SK-N-SH (cell line): ENCODE data around the gene BLVRA. TPM values are rescaled to one million over a fixed set of nuclear protein-coding genes. Genes with fewer than 3 reads are reported as not detected.

Source experiments
- CTCF ChIA-PET: fragments of 300-600, 350-600 bp; formaldehyde crosslinking; extraction: SDS; loops from one replicate; lab custom pipeline; 2021; lab: Yijun Ruan, JAX
- POLR2A ChIA-PET: fragments of 350-600 bp; sonication (Branson Sonifier 250); formaldehyde crosslinking; extraction: SDS; loops from one replicate; lab custom pipeline; 2020; ENCODE audit warnings: antibody characterized with exemption, inconsistent platforms; lab: Yijun Ruan, JAX
- DNase-seq: peaks from one replicate; pipeline ENCODE4 v3.0.0; 2012
- H2AFZ ChIP-seq: fragments of 200-600 bp; sonication (generic); 2 replicates; pipeline ENCODE4 v1.8.1; 2016; ENCODE audit warnings: antibody characterized with exemption, mild to moderate bottlenecking, low read depth
- H3F3A ChIP-seq: fragments of 200-600 bp; sonication (generic); replicated peaks from 2 replicates; pipeline ENCODE3; 2016; ENCODE audit warnings: antibody characterized with exemption, mild to moderate bottlenecking; ENCODE audit not compliant: insufficient read depth
- H3K27ac ChIP-seq, 2 experiments: fragments of 200-500 bp in 1 of 2; fragments of 200-600 bp in 1 of 2; sonication (Bioruptor generic) in 1 of 2; sonication (generic), shearing (Covaris generic) in 1 of 2; 2 replicates each; pipeline versions ENCODE4 v1.5.1 to v1.6.1; 2014 to 2016; ENCODE audit warnings: low read depth in 2 of 2, inconsistent platforms in 1 of 2, low read length in 1 of 2, mild to moderate bottlenecking in 1 of 2, mixed read lengths in 1 of 2
- H3K27me3 ChIP-seq: fragments of 200-600 bp; sonication (generic), shearing (Covaris generic); 2 replicates; pipeline ENCODE4 v1.6.1; 2016; ENCODE audit warnings: mixed run types; ENCODE audit not compliant: insufficient read depth
- H3K36me3 ChIP-seq, 2 experiments: fragments of 200-500 bp in 1 of 2; fragments of 200-600 bp in 1 of 2; sonication (Bioruptor generic) in 1 of 2; sonication (generic) in 1 of 2; replicated peaks in 1 of 2; 2 replicates each; pipeline versions ENCODE3 to v1.5.1; 2014 to 2016; ENCODE audit warnings: low read length in 1 of 2, mild to moderate bottlenecking in 1 of 2; ENCODE audit not compliant: insufficient read depth in 2 of 2, control insufficient read depth in 1 of 2
- H3K4me1 ChIP-seq, 2 experiments: fragments of 200-500 bp in 1 of 2; fragments of 200-600 bp in 1 of 2; sonication (Bioruptor generic) in 1 of 2; sonication (generic), shearing (Covaris generic) in 1 of 2; 2 replicates each; pipeline versions ENCODE4 v1.5.1 to v1.6.1; 2014 to 2016; ENCODE audit warnings: low read depth in 1 of 2, low read length in 1 of 2, mixed run types in 1 of 2; ENCODE audit not compliant: insufficient read depth in 2 of 2, control insufficient read depth in 1 of 2
- H3K4me2 ChIP-seq: fragments of 200-600 bp; sonication (generic), shearing (Covaris generic); 2 replicates; pipeline ENCODE4 v1.6.1; 2017; ENCODE audit warnings: mixed run types
- H3K4me3 ChIP-seq, 2 experiments: fragments of 200-500 bp in 1 of 2; fragments of 200-600 bp in 1 of 2; sonication (Bioruptor generic) in 1 of 2; sonication (generic), shearing (Covaris generic) in 1 of 2; 2 replicates each; pipeline versions ENCODE4 v1.5.1 to v1.8.1; 2014 to 2016; ENCODE audit warnings: low read depth in 2 of 2, inconsistent platforms in 1 of 2, low read length in 1 of 2, mild to moderate bottlenecking in 1 of 2, mixed read lengths in 1 of 2, moderate library complexity in 1 of 2
- H3K79me2 ChIP-seq: fragments of 200-600 bp; sonication (generic); 2 replicates; pipeline ENCODE4 v1.8.1; 2017; ENCODE audit warnings: mild to moderate bottlenecking; ENCODE audit not compliant: insufficient read depth
- H3K9ac ChIP-seq: fragments of 200-600 bp; sonication (generic); 2 replicates; pipeline ENCODE4 v1.6.1; 2017; ENCODE audit warnings: mixed run types
- H3K9me2 ChIP-seq: fragments of 200-600 bp; sonication (generic); 2 replicates; pipeline ENCODE4 v1.6.1; 2017; ENCODE audit warnings: mixed run types
- H3K9me3 ChIP-seq: fragments of 200-600 bp; sonication (generic); 2 replicates; pipeline ENCODE4 v1.6.1; 2017; ENCODE audit warnings: mixed run types, mild to moderate bottlenecking, moderate library complexity
- H4K20me1 ChIP-seq: fragments of 200-600 bp; sonication (generic); 2 replicates; pipeline ENCODE4 v1.6.1; 2017; ENCODE audit warnings: mild to moderate bottlenecking, mixed run types; ENCODE audit not compliant: insufficient read depth
- CHD2 ChIP-seq: fragments of 150-350 bp; IDR thresholded peaks from 2 replicates; pipeline ENCODE4 v1.6.1; 2018; ENCODE audit warnings: low read length; ENCODE audit not compliant: partially characterized antibody
- ELF1 ChIP-seq: IDR thresholded peaks from 2 replicates; pipeline ENCODE4 v1.4.0; 2012
- EP300 ChIP-seq, 2 experiments: IDR thresholded peaks; 2 replicates each; pipeline versions ENCODE4 v1.4.0 to v1.6.1; 2012; ENCODE audit warnings: borderline replicate concordance in 1 of 2, low read depth in 1 of 2, low read length in 1 of 2
- FOSL2 ChIP-seq: IDR thresholded peaks from 2 replicates; pipeline ENCODE4 v1.4.0; 2012; ENCODE audit warnings: low read depth, mild to moderate bottlenecking, moderate library complexity, borderline replicate concordance
- FOXM1 ChIP-seq: IDR thresholded peaks from 2 replicates; pipeline ENCODE4 v1.4.0; 2012; ENCODE audit warnings: low read depth, mild to moderate bottlenecking
- GATA2 ChIP-seq: sonication (generic); formaldehyde crosslinking; IDR thresholded peaks from 2 replicates; pipeline ENCODE4 v1.5.0; 2020; ENCODE audit warnings: mild to moderate bottlenecking, missing genetic modification reagents
- JUND ChIP-seq: IDR thresholded peaks from 2 replicates; pipeline ENCODE4 v1.4.0; 2012
- NFIC ChIP-seq: IDR thresholded peaks from 2 replicates; pipeline ENCODE4 v1.4.0; 2012; ENCODE audit warnings: borderline replicate concordance
- RCOR1 ChIP-seq: fragments of 150-350 bp; IDR thresholded peaks from 2 replicates; pipeline ENCODE4 v1.6.1; 2017; ENCODE audit warnings: antibody characterized with exemption, low read length
- RFX5 ChIP-seq: IDR thresholded peaks from 2 replicates; pipeline ENCODE4 v1.6.1; 2012; ENCODE audit warnings: mild to moderate bottlenecking, improper control_type of control experiment, low read length
- TEAD4 ChIP-seq: IDR thresholded peaks from 2 replicates; pipeline ENCODE4 v1.4.0; 2012; ENCODE audit warnings: mild to moderate bottlenecking, borderline replicate concordance; ENCODE audit not compliant: insufficient read depth
- YY1 ChIP-seq: IDR thresholded peaks from 2 replicates; pipeline ENCODE4 v1.4.0; 2012; ENCODE audit warnings: low read depth, mild to moderate bottlenecking
- WGBS: methylation state at CpG from one replicate; pipeline ENCODE4 v1.1.6; 2017; ENCODE audit warnings: low lambda C conversion rate; 5-methylcytosine and 5-hydroxymethylcytosine counted together
- polyA plus RNA-seq, 3 experiments: library from polyadenylated mRNA; depleted of rRNA; stranded (reverse); fragments of >200 nt; gene quantifications; 2 replicates each; pipeline ENCODE4 v1.2.3, GENCODE V29; 2012
- TF ChIP-seq, protein P1 (sequence below): fragments of 200-600 bp; sonication (generic); IDR thresholded peaks from 2 replicates; pipeline ENCODE4 v1.6.1; 2017; ENCODE audit warnings: antibody characterized with exemption, mild to moderate bottlenecking, moderate library complexity
- TF ChIP-seq, protein P2 (sequence below): fragments of 150-350 bp; IDR thresholded peaks from 2 replicates; pipeline ENCODE4 v1.6.1; 2016; ENCODE audit warnings: mild to moderate bottlenecking, low read depth, low read length
- TF ChIP-seq, protein P3 (sequence below): IDR thresholded peaks from 2 replicates; pipeline ENCODE4 v1.4.0; 2012; ENCODE audit warnings: low read depth, borderline replicate concordance

Gene BLVRA
- polyA plus RNA-seq, 1 of the 3 experiments (the other 2 are of a cell fraction) = 123 TPM

DNA sequence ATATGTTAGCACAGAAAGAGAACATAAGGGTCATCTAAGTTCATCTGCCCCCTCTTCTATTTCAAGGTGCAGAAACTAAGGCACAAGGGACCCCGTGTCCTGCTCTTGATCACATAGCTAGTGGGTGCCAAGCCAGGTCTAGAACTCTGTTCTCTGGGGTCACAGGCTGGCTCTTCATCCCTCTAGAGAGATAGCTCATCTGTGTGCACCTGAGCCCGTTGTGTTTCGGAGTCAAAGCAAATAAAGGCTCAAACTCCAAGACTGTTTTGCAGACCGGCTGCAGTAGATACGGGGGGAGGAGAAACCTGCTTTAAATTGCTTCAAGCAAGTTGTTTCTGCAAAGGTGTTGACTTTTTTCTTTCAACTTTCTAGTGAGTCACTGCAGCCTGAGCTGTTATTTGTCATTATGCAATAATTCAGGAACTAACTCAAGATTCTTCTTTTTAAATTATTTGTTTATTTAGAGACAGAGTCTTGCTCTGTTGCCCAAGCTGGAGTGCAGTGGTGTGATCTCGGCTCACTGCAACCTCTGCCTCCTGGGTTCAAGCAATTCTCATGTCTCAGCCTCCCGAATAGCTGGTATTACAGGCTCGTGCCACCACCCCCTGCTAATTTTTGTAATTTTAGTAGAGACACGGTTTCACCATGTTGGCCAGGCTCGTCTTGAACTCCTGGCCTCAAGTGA is 6.5 kb downstream of the BLVRA start:
- TF ChIP-seq RCOR1 = no peak
- TF ChIP-seq YY1 = no peak
- no peak for TF ChIP-seq RFX5
- Histone ChIP-seq H3K27ac (no peak overlapping the region), H2AFZ (no peak overlapping the region), H3K4me1 (peaks cover 14 to 32% of the 10 kb centered on the region in 2 experiments; a peak in 3 of 4 replicates), H3K9ac (no peak overlapping the region), H3K4me3 (no peak overlapping the region), H3K79me2 (peaks cover 39% of the 10 kb centered on the region), H3K4me2 (no peak overlapping the region), H3F3A (no peaks in the 10 kb centered on the region), H4K20me1 (no peaks in the 10 kb centered on the region), H3K36me3 (peaks cover 3 to 11% of the 10 kb centered on the region in 2 experiments), H3K9me2 (no peaks in the 10 kb centered on the region), H3K9me3 (no peaks in the 10 kb centered on the region), H3K27me3 (no peaks in the 10 kb centered on the region)
- ChIA-PET POLR2A (no interaction called here), CTCF (interaction anchor here (1.1 to 3.7 kb wide), 5 partner anchors 17 to 182 kb away, joined by 3 to 19 read pairs (median 4); partner anchors contain the start of gene STK17A)
- no peak for DNase-seq
- 83% methylated on average over 10 of the region's 10 CpGs for WGBS

DNA sequence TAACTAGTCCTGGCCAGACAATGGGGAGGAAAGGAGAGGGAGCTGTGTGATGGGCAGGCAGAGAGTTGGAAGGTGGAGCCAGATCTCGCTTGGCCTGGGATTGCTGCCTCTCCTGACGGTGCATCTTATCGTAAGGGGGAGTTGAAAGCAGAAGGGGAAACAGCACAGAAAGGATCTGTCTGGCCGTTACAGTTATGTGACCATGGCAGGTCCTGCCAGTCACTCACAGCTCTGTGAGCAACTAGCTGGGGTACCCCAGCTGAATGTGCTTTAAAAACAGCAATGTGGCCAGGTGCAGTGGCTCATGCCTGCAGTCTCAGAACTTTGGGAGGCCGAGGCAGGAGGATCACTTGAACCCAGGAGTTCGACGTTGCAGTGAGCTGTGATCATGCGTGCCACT is 8.1 kb downstream of the BLVRA start:
- POLR2A ChIA-PET = interaction anchor here (2.6 kb wide), 1 partner anchor 8 kb away, joined by 12 read pairs; the partner anchor contains the start of gene BLVRA
- CTCF ChIA-PET = interaction anchor here (0.9 to 3.7 kb wide), 3 partner anchors 72 to 825 kb away, joined by 3 to 19 read pairs (median 3); partner anchors contain the start of gene STK17A
- 95% methylated on average over 8 of the region's 8 CpGs for WGBS

More for the DNA sequence above, 8.1 kb downstream of the BLVRA start:
- TF ChIP-seq NFIC (no peak), EP300 (IDR thresholded peaks at IDR 0.05; ENCODE audit: borderline replicate concordance in 1 of 2, low read depth in 1 of 2, low read length in 1 of 2) (no peak), FOSL2 (no peak), JUND (no peak), TEAD4 (no peak), CHD2 (no peak), GATA2 (CRISPR knock-in tag) (no peak), FOXM1 (no peak), ELF1 (no peak)
- TF ChIP-seq, protein P1, sequence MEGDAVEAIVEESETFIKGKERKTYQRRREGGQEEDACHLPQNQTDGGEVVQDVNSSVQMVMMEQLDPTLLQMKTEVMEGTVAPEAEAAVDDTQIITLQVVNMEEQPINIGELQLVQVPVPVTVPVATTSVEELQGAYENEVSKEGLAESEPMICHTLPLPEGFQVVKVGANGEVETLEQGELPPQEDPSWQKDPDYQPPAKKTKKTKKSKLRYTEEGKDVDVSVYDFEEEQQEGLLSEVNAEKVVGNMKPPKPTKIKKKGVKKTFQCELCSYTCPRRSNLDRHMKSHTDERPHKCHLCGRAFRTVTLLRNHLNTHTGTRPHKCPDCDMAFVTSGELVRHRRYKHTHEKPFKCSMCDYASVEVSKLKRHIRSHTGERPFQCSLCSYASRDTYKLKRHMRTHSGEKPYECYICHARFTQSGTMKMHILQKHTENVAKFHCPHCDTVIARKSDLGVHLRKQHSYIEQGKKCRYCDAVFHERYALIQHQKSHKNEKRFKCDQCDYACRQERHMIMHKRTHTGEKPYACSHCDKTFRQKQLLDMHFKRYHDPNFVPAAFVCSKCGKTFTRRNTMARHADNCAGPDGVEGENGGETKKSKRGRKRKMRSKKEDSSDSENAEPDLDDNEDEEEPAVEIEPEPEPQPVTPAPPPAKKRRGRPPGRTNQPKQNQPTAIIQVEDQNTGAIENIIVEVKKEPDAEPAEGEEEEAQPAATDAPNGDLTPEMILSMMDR = no peak
- TF ChIP-seq, protein P2, sequence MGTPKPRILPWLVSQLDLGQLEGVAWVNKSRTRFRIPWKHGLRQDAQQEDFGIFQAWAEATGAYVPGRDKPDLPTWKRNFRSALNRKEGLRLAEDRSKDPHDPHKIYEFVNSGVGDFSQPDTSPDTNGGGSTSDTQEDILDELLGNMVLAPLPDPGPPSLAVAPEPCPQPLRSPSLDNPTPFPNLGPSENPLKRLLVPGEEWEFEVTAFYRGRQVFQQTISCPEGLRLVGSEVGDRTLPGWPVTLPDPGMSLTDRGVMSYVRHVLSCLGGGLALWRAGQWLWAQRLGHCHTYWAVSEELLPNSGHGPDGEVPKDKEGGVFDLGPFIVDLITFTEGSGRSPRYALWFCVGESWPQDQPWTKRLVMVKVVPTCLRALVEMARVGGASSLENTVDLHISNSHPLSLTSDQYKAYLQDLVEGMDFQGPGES = no peak
- TF ChIP-seq, protein P3, sequence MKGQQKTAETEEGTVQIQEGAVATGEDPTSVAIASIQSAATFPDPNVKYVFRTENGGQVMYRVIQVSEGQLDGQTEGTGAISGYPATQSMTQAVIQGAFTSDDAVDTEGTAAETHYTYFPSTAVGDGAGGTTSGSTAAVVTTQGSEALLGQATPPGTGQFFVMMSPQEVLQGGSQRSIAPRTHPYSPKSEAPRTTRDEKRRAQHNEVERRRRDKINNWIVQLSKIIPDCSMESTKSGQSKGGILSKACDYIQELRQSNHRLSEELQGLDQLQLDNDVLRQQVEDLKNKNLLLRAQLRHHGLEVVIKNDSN = no peak
- Histone ChIP-seq H3K27me3 (no peaks in the 10 kb centered on the region), H4K20me1 (no peaks in the 10 kb centered on the region), H3K4me1 (peaks cover 11 to 31% of the 10 kb centered on the region in 2 experiments; a peak in 3 of 4 replicates), H3K4me3 (no peak overlapping the region), H2AFZ (no peak overlapping the region), H3K4me2 (no peak overlapping the region), H3K9ac (no peak overlapping the region), H3K9me3 (no peaks in the 10 kb centered on the region), H3K79me2 (peaks cover 27% of the 10 kb centered on the region; the same call in 1 of the 2 replicates), H3F3A (no peaks in the 10 kb centered on the region), H3K9me2 (no peaks in the 10 kb centered on the region), H3K27ac (no peak overlapping the region; a peak in 1 of 4 replicates), H3K36me3 (peaks cover 12 to 13% of the 10 kb centered on the region in 2 experiments)
- no peak for DNase-seq
